Measurements from ENCODE around the gene SAMD10. TPM values are rescaled to one million over a fixed set of nuclear protein-coding genes. Genes with fewer than 3 reads are reported as not detected.

SAMD10 gene
- polyA plus RNA-seq, 1 of the 3 experiments (the other 2 are of a cell fraction), result 11.6 TPM

- no peak for DNase-seq
- Histone ChIP-seq H3K4me1 (ENCODE audit: control insufficient read depth in 1 of 2, insufficient read depth in 2 of 2, low read depth in 1 of 2, low read length in 1 of 2) (peaks cover 7 to 16% of the 10 kb centered on the region in 2 experiments; a peak in 2 of 4 replicates), H3K4me2 (no peak overlapping the region; the same call in 1 of the 2 replicates), H3K79me2 (ENCODE audit: insufficient read depth) (peaks cover 15% of the 10 kb centered on the region), H4K20me1 (ENCODE audit: insufficient read depth) (no peaks in the 10 kb centered on the region), H3K27me3 (ENCODE audit: insufficient read depth) (no peaks in the 10 kb centered on the region), H3K9me2 (no peaks in the 10 kb centered on the region), H3F3A (replicated peaks; ENCODE audit: insufficient read depth) (no peaks in the 10 kb centered on the region), H3K4me3 (ENCODE audit: low read depth in 2 of 2, low read length in 1 of 2) (no peak overlapping the region), H3K36me3 (replicated peaks in 1 of 2; ENCODE audit: control insufficient read depth in 1 of 2, insufficient read depth in 2 of 2, low read length in 1 of 2) (peaks cover 0 to 43% of the 10 kb centered on the region in 2 experiments), H3K9me3 (no peaks in the 10 kb centered on the region), H3K9ac (peak overlapping the region; percentile 83; the same call in 1 of the 2 replicates), H3K27ac (ENCODE audit: low read depth in 2 of 2, low read length in 1 of 2) (no peak overlapping the region; a peak in 1 of 4 replicates), H2AFZ (ENCODE audit: low read depth) (no peak overlapping the region)
- no peak for TF ChIP-seq TCF12 (IDR thresholded peaks at IDR 0.05)
- TF ChIP-seq RXRA (IDR thresholded peaks at IDR 0.05; ENCODE audit: borderline replicate concordance, low read depth), result no peak
- ChIA-PET CTCF (no interaction called here), POLR2A (no interaction called here)
- WGBS (ENCODE audit: low lambda C conversion rate), result 87% methylated on average over 20 of the region's 28 CpGs
These were observed 11.9 kb downstream of the SAMD10 start for GRCh38 chr20:63967330-63968135.

- Histone ChIP-seq H3F3A (replicated peaks; ENCODE audit: insufficient read depth) (no peaks in the 10 kb centered on the region), H3K9ac (no peak overlapping the region), H3K27ac (ENCODE audit: low read depth in 2 of 2, low read length in 1 of 2) (no peak overlapping the region; a peak in 1 of 4 replicates), H3K9me2 (no peaks in the 10 kb centered on the region), H3K27me3 (ENCODE audit: insufficient read depth) (no peaks in the 10 kb centered on the region), H3K9me3 (no peaks in the 10 kb centered on the region), H2AFZ (ENCODE audit: low read depth) (no peak overlapping the region), H3K79me2 (ENCODE audit: insufficient read depth) (peaks cover 15% of the 10 kb centered on the region), H3K4me1 (ENCODE audit: control insufficient read depth in 1 of 2, insufficient read depth in 2 of 2, low read depth in 1 of 2, low read length in 1 of 2) (peaks cover 7 to 16% of the 10 kb centered on the region in 2 experiments; a peak in 2 of 4 replicates), H4K20me1 (ENCODE audit: insufficient read depth) (no peaks in the 10 kb centered on the region), H3K4me2 (no peak overlapping the region), H3K4me3 (ENCODE audit: low read depth in 2 of 2, low read length in 1 of 2) (no peak overlapping the region), H3K36me3 (replicated peaks in 1 of 2; ENCODE audit: control insufficient read depth in 1 of 2, insufficient read depth in 2 of 2, low read length in 1 of 2) (peaks cover 0 to 49% of the 10 kb centered on the region in 2 experiments)
- WGBS (ENCODE audit: low lambda C conversion rate), result 80% methylated on average over 7 of the region's 13 CpGs
- CTCF ChIA-PET, result no interaction called here
- POLR2A ChIA-PET, result no interaction called here
- TF ChIP-seq FOXJ3 (CRISPR knock-in tag; IDR thresholded peaks at IDR 0.05) (no peak), ELF1 (IDR thresholded peaks at IDR 0.05) (no peak), FOXM1 (IDR thresholded peaks at IDR 0.05; ENCODE audit: low read depth) (no peak), NFIC (IDR thresholded peaks at IDR 0.05; ENCODE audit: borderline replicate concordance) (no peak), RCOR1 (IDR thresholded peaks at IDR 0.05; ENCODE audit: low read length) (no peak), PBX3 (IDR thresholded peaks at IDR 0.05) (no peak), YY1 (IDR thresholded peaks at IDR 0.05; ENCODE audit: low read depth) (no peak), GABPA (IDR thresholded peaks at IDR 0.05; ENCODE audit: low read depth) (no peak), MAX (IDR thresholded peaks at IDR 0.05; ENCODE audit: low read depth) (no peak), RAD21 (IDR thresholded peaks at IDR 0.05; ENCODE audit: low read length) (no peak), EP300 (IDR thresholded peaks at IDR 0.05; ENCODE audit: borderline replicate concordance in 1 of 2, low read depth in 1 of 2, low read length in 1 of 2) (no peak), CTCF (IDR thresholded peaks at IDR 0.05) (no peak), SMC3 (IDR thresholded peaks at IDR 0.05; ENCODE audit: low read depth, low read length) (no peak), REST (IDR thresholded peaks at IDR 0.05; ENCODE audit: low read depth, low read length) (no peak), EZH2phosphoT487 (IDR thresholded peaks at IDR 0.05; ENCODE audit: borderline replicate concordance, low read depth) (no peak), TAF1 (IDR thresholded peaks at IDR 0.05; ENCODE audit: borderline replicate concordance, low read depth, low read length) (no peak)
- DNase-seq, result no peak
These were observed 12.5 kb downstream of the SAMD10 start for GRCh38 chr20:63966944-63967322.
